Ramos (cell line): Measurements from ENCODE around the gene CIAO3.

Experiments
- in situ Hi-C: fragments of 300-500 bp; cut with MboI; formaldehyde crosslinking; loops from one replicate; pipeline ENCODE4 v1.14.3; 2022; ENCODE audit warnings: low sequenced_read_pairs; ENCODE audit not compliant: unreplicated experiment

The CIAO3 gene

GRCh38 chr16:683396-684070, 57.3 kb downstream of the CIAO3 start:
- in situ Hi-C loops, result no loop called here

- in situ Hi-C loops, result no loop called here
Observed at GRCh38 chr16:682493-683395, 58.1 kb downstream of the CIAO3 start.

- in situ Hi-C loops, result no loop called here
Observed at GRCh38 chr16:681746-682427, 58.9 kb downstream of the CIAO3 start.

GRCh38 chr16:680967-681745, 59.6 kb downstream of the CIAO3 start:
- in situ Hi-C loops, result no loop called here

- in situ Hi-C loops, result no loop called here
Observed at GRCh38 chr16:680625-680945, 60.2 kb downstream of the CIAO3 start.

GRCh38 chr16:679814-680624, 60.8 kb downstream of the CIAO3 start, which contains the start of gene STUB1:
Gene STUB1 (plus strand): TSS chr16:680410. CDS start chr16:680526, 116 bp downstream.
- in situ Hi-C loops, result no loop called here
